Measurements from ENCODE around the gene CTU2. TPM values are rescaled to one million over a fixed set of nuclear protein-coding genes. Genes with fewer than 3 reads are reported as not detected.

CTU2 gene
- total RNA-seq, 1 donor from 2014 or later, result 20.8 TPM

DNA sequence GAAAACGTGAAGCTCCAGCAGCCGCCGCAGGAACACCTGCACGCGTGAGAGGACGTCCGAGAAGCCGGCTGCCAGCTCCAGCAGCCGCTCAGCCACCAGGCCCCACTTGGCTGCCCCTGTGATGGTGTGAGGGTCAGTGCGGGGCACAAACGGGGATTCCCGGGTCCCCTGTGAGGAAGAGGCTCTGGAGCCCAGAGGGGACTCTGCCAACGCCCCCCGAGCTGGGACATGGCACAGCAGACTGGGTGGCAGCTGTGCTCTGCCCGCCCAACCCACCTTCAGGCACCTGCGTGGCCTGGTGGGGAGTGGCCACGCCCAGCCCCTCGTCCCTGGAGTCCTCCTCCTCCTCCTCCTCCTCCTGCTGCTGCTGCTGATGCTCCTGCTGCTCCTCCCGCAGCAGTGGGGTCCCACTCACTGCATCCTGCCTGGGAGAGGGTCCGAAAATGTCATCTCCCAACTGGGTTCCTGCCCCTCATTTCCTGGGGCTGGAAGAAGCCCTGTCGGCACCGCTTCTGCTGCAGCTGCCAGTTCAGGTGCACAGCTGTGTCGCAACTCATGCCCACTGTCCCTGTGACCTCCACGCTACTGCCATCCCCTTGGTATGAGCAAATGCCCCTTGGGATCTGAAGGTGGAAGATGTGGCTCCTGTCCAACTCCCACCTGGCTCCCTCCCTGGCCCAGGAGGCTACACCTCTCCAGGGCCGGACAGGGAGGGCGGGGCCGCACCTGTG lies 27.5 kb downstream of the CTU2 start:
- H3K36me3 Mint-ChIP-seq (ENCODE audit: low read depth, unreplicated experiment), result peaks cover 10% of the 10 kb centered on the region
- H3K4me1 Mint-ChIP-seq (ENCODE audit: unreplicated experiment), result no peaks in the 10 kb centered on the region

DNA sequence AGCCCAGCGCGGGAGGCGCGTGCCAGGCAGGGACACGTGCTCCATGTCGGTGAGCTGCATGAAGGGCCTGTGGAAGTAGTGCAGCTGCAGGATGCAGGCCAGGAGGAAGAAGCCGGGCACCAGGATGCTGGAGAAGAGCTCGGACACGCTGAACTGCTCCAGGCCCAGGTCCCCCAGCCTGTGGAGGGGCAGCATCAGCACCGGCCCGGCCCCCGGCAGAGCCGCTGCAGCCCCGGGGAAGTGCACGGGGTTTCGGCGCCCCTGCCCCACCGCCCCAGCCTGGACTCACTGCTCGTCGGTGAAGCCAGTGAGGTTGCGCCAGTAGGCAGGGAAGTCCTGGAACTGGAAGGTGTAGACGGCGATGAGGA lies 28.0 kb downstream of the CTU2 start:
- TF ChIP-seq, protein P1, sequence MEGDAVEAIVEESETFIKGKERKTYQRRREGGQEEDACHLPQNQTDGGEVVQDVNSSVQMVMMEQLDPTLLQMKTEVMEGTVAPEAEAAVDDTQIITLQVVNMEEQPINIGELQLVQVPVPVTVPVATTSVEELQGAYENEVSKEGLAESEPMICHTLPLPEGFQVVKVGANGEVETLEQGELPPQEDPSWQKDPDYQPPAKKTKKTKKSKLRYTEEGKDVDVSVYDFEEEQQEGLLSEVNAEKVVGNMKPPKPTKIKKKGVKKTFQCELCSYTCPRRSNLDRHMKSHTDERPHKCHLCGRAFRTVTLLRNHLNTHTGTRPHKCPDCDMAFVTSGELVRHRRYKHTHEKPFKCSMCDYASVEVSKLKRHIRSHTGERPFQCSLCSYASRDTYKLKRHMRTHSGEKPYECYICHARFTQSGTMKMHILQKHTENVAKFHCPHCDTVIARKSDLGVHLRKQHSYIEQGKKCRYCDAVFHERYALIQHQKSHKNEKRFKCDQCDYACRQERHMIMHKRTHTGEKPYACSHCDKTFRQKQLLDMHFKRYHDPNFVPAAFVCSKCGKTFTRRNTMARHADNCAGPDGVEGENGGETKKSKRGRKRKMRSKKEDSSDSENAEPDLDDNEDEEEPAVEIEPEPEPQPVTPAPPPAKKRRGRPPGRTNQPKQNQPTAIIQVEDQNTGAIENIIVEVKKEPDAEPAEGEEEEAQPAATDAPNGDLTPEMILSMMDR (IDR thresholded peaks at IDR 0.05; ENCODE audit: unreplicated experiment), result no peak

More for the DNA sequence above, 27.5 kb downstream of the CTU2 start:
- Mint-ChIP-seq H3K4me3 (ENCODE audit: unreplicated experiment) (no peak overlapping the region), H3K27me3 (ENCODE audit: unreplicated experiment) (peaks cover 13% of the 10 kb centered on the region), H3K27ac (ENCODE audit: unreplicated experiment) (no peak overlapping the region), H3K9me3 (ENCODE audit: unreplicated experiment) (no peaks in the 10 kb centered on the region)
- TF ChIP-seq, protein P1 (IDR thresholded peaks at IDR 0.05; ENCODE audit: unreplicated experiment), result no peak
- DNase-seq (ENCODE audit: low spot score), result no peak

DNA sequence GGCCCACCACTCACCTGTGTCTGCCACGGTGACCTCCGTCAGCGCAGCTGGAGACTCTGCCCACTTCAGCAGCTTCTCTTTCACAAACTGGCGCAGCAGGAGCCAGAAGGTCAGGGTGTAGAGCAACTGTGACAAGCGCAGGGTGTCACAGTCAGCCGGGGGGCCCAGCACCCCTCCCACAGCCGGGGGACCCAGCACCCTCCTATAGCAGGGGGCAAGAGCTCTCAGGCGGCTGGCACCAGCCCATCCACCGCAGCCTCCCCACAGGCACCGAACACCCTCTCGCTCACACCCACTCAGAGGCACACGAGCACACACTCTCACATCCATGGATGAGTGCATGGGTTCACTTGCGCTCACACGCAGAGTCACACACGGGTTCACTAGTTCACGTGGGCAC lies 28.8 kb downstream of the CTU2 start:
- Mint-ChIP-seq H3K4me3 (ENCODE audit: unreplicated experiment) (peak overlapping the region; percentile 37), H3K9me3 (ENCODE audit: unreplicated experiment) (no peaks in the 10 kb centered on the region), H3K4me1 (ENCODE audit: unreplicated experiment) (no peaks in the 10 kb centered on the region), H3K27me3 (ENCODE audit: unreplicated experiment) (peaks cover 11% of the 10 kb centered on the region), H3K36me3 (ENCODE audit: low read depth, unreplicated experiment) (peaks cover 5% of the 10 kb centered on the region), H3K27ac (ENCODE audit: unreplicated experiment) (no peak overlapping the region)
- DNase-seq (ENCODE audit: low spot score), result no peak
- TF ChIP-seq, protein P1 (IDR thresholded peaks at IDR 0.05; ENCODE audit: unreplicated experiment), result no peak

More for the DNA sequence above, 28.0 kb downstream of the CTU2 start:
- no peak overlapping the region for H3K27ac Mint-ChIP-seq (ENCODE audit: unreplicated experiment)
- no peaks in the 10 kb centered on the region for H3K9me3 Mint-ChIP-seq (ENCODE audit: unreplicated experiment)
- peaks cover 14% of the 10 kb centered on the region for H3K27me3 Mint-ChIP-seq (ENCODE audit: unreplicated experiment)
- H3K4me1 Mint-ChIP-seq (ENCODE audit: unreplicated experiment), result no peaks in the 10 kb centered on the region
- H3K4me3 Mint-ChIP-seq (ENCODE audit: unreplicated experiment), result no peak overlapping the region
- H3K36me3 Mint-ChIP-seq (ENCODE audit: low read depth, unreplicated experiment), result peaks cover 10% of the 10 kb centered on the region
- no peak for DNase-seq (ENCODE audit: low spot score)

DNA sequence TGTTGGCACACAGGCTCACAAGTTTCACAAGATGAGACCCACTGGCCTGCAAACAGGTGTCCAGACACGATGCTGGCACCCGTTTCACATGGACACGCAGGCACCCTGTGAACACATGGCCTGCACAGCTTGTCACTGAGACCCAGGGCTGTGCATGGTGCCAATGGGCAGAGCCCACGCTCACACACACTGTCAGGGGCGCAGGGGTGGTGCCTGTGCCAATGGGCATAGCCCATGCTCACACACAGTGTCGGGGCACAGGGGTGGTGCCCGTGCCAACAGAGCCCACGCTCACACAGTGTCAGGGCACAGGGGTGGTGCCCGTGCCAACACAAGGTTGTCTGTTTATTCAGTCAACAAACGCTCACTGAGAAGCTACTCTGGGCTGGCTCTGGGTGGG lies 29.3 kb downstream of the CTU2 start:
- Mint-ChIP-seq H3K4me1 (ENCODE audit: unreplicated experiment) (no peaks in the 10 kb centered on the region), H3K9me3 (ENCODE audit: unreplicated experiment) (no peaks in the 10 kb centered on the region), H3K27ac (ENCODE audit: unreplicated experiment) (no peak overlapping the region), H3K36me3 (ENCODE audit: low read depth, unreplicated experiment) (peaks cover 5% of the 10 kb centered on the region), H3K4me3 (ENCODE audit: unreplicated experiment) (no peak overlapping the region), H3K27me3 (ENCODE audit: unreplicated experiment) (peaks cover 11% of the 10 kb centered on the region)
- TF ChIP-seq, protein P1 (IDR thresholded peaks at IDR 0.05; ENCODE audit: unreplicated experiment), result no peak
- DNase-seq (ENCODE audit: low spot score), result no peak

DNA sequence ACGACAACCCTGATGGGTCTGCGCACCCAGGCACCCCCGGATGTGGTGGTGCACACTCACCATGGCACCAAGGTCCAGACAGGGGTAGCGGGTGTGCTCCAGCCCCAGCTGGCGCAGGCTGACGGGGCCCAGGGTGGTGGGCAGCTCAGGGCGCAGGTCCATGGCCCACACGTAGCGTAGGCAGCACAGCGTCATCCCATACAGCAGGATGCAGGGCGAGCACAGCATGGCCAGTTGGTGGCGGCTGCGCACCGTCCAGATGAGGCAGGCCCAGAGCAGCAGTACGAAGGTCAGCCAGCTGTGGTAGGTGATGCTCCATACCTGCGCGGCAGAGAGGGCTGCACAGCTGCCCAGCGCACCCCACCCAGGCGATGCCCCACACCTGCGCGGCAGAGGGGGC lies 29.8 kb downstream of the CTU2 start:
- peaks cover 3% of the 10 kb centered on the region for H3K36me3 Mint-ChIP-seq (ENCODE audit: low read depth, unreplicated experiment)
- H3K27ac Mint-ChIP-seq (ENCODE audit: unreplicated experiment), result no peak overlapping the region
- H3K9me3 Mint-ChIP-seq (ENCODE audit: unreplicated experiment), result no peaks in the 10 kb centered on the region
- H3K4me3 Mint-ChIP-seq (ENCODE audit: unreplicated experiment), result no peak overlapping the region
- no peaks in the 10 kb centered on the region for H3K4me1 Mint-ChIP-seq (ENCODE audit: unreplicated experiment)
- TF ChIP-seq, protein P1 (IDR thresholded peaks at IDR 0.05; ENCODE audit: unreplicated experiment), result no peak
- DNase-seq (ENCODE audit: low spot score), result no peak
- H3K27me3 Mint-ChIP-seq (ENCODE audit: unreplicated experiment), result peaks cover 10% of the 10 kb centered on the region

All from endothelial cell (in vitro differentiated cells).